GM18858 (cell line): ENCODE measurements around the gene OR8B2.
"Not testable (repeated sequence)": the region's sequence is repeated elsewhere in the genome, so short reads cannot be mapped to it uniquely, and the experiment has no call there.

ENCODE experiments used
- ATAC-seq: cut with Tn5 transposase; IDR thresholded peaks from one replicate; pipeline ENCODE4 v1.9.1; 2021; ENCODE audit not compliant: unreplicated experiment

The OR8B2 gene, protein sequence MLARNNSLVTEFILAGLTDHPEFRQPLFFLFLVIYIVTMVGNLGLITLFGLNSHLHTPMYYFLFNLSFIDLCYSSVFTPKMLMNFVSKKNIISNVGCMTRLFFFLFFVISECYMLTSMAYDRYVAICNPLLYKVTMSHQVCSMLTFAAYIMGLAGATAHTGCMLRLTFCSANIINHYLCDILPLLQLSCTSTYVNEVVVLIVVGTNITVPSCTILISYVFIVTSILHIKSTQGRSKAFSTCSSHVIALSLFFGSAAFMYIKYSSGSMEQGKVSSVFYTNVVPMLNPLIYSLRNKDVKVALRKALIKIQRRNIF

DNA sequence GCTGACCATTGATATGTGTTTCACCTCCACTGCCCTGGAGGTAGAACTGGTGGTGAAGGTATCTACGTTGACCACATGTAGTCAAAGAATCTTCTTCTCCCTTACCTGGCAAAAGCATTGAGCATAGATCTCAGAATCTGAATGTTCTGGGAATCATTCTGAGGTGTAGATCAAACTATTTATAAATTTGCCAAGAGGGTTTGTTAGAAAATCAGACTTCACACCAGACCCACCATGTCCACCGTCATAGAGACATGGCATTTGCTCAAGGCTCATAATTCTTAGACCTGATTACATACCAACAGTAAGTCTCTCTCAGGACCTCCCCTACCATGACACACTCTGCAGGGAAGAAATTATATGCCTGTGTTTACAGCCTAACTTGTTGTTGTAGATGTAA lies at the start of gene OR8B2:
TSS of gene OR8B2 (minus strand) at position 101 of the 400 bp plus-strand sequence. CDS start 1,156 bp downstream, outside the sequence.
- no peak for ATAC-seq

DNA sequence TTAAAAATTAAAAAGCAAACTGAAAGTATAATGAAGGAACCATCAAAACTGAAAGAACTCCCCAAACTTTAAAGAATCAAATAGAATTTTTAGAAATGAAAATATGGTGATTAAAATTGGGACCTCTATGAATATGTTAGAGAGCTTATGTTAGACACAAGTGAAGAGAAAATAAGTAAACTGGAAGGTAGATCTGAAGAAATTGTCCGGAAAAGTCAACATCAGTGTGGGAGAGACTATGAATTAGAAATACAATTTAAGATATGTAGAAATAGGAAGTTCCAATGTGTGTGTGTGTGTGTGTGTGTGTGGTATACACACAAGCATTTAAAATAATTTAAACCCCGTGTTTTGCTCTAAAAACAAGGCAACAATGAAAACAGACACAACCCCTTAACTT lies 45.3 kb upstream of the OR8B2 start:
- no peak for ATAC-seq

DNA sequence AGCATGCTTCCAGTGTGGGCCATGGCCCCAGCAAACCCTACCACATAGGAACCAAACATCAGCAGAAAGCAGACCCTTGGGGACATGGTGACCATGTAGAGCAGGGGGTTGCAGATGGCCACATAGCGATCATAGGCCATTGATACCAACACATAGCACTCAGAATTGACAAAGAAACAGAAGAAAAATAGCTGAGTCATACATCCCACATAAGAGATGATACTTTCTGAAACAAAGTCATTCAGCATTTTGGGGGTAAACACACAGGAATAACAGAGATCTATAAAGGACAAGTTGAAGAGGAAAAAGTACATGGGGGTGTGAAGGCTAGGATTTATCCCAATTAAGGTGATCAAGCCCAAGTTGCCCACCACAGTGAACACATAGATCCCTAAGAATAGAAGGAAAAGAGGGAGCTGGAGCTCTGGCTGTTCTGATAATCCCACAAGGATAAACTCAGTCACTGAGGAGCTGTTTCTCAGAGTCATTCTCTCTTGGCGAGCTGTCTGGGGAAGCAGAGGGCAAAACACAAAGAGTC lies 40.2 kb upstream of the OR8B2 start, which contains the start of gene OR8B4:
TSS of gene OR8B4 (minus strand) at position 488 of the 538 bp plus-strand sequence. CDS start at position 488, 0 bp downstream.
- no peak for ATAC-seq

DNA sequence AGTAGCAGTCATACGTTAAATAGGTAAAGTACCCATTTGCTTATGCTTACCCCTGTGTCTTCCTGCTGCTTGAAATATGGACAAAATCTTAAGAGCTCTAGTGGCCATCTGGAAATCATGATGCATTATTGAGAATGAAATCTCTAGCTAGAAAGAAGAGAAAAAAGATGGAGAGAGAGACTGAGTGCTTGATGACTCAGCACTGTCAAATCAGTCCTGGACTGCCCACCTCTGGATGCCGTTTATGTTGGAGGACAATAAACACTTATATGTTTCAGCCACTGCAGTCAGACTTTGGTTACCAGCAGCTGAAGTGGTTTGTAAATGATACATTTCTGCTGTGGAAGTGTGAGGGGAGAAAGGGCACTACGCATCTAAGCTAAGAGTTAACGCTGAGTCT lies 36.7 kb upstream of the OR8B2 start:
- no peak for ATAC-seq

DNA sequence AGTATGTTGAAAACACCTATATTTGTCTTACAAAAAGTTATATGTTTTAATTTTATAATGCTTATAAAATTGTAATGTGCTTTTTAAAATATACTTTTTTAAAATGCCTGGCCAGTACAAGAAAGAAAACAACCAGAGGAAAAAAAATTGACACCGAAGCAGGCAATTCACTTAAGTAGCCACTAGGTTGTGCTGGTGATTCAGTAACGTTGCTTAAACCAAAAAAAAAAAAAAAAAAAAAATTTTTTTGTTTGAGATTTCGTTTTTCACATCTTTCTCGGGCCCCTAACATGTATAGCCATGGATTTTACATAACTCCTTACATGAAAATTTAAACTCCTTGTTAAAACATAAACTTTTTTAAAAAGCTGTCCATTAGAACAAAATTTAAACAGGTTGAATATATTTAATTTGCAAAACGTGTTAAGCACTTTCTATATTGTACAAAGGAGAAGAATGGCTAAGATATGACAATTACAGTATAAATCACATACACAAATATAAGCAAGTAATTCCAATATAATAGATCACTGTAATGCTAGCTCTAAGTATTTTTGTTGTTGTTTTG lies 31.1 kb upstream of the OR8B2 start:
- ATAC-seq = no peak

DNA sequence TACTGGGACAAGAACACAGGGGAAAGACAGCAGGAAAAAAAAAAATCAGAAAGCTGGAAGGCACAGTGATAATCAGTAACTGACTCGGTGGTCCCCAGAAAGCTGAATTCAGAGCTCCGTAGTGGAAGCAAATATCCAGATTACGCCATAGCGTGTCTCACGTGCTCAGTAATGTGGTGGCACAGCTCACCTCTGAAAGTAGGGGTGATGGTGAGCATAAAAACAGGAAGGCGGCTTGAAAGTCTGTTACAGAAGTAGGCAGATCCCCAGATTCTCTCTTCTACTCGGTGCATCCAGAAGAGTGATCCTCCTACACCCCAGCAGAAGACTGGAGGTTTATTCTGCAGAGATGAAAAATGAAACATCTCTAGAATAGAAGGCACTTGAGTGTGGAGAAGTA lies 25.6 kb upstream of the OR8B2 start:
- ATAC-seq = no peak

DNA sequence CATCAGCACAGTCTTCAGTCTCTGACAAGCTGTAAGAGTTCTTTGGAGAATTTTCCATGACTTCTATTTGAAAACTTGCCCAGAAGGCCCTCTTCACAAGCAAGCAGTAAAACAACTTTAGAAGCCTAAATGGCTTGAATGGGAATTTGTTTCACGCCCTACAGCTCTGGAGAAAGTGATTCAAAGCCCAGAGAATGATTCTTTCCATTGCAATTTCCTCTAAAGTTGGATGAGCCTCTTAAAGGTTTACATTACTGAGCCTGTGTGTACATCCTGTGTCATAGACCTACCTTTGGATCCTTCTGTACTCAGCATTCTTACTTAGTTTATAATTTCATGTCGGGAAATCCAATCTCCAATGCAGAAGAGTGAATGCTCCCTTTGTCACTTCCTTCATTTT lies 21.3 kb upstream of the OR8B2 start:
- ATAC-seq = no peak

DNA sequence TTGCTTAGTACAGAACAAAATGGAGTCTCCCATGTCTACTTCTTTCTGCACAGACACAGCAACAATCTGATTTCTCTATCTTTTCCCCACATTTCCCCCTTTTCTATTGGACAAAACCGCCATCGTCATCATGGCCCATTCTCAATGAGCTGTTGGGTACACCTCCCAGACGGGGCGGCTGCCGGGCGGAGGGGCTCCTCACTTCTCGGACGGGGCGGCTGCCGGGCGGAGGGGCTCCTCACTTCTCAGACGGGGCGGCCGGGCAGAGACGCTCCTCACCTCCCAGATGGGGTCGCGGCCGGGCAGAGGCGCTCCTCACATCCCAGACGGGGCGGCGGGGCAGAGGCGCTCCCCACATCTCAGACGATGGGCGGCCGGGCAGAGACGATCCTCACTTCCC lies 18.9 kb upstream of the OR8B2 start:
- not testable (repeated sequence) for ATAC-seq

DNA sequence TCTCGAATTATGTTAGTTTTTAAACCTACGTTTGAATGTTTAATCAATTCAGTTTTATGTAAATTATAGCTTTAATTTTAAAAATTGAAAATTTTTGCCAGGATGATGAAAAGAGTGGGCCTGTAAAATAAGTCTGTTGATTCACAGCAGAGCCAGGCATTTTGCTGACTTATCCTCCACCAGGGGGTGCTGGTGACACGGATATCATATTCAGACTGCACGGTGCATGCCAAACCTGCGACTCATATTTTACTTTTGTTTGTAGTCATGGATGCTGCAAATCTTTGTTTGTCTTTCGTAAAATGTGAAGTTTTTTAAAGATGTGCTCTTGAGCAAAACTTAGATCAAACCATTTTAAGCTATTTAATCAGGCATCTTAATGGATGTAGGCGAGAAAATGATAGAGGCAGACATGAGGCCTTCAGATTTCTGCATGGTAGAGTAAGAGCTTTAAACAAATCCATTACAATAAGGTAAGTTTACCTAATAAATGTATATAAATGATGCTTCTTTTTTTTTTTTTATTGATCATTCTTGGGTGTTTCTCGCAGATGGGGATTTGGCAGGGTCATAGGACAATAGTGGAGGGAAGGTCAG lies 18.1 kb upstream of the OR8B2 start:
- ATAC-seq = peak; percentile 66

DNA sequence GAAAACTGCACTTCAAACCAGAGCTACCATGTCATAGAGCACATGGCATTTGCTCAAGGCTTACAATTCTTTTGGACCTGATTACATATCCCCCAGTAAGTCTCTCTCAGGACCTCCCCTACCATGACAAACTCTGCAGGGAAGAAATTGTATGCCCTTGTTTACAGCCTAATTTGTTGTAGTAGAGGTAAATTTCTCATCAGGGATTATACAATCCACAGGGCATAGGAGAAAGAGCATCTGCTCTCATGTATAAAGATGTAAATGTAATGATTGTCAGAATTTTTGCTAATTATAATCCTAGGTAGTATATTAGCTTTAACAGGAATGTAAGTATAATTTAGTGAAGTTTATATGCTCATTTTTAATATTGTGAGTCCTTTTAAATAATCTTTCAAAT lies 14.6 kb upstream of the OR8B2 start, which contains the start of gene OR8B3:
TSS of gene OR8B3 (minus strand) at position 101 of the 400 bp plus-strand sequence. CDS start 1,673 bp downstream, outside the sequence.
- ATAC-seq = no peak

DNA sequence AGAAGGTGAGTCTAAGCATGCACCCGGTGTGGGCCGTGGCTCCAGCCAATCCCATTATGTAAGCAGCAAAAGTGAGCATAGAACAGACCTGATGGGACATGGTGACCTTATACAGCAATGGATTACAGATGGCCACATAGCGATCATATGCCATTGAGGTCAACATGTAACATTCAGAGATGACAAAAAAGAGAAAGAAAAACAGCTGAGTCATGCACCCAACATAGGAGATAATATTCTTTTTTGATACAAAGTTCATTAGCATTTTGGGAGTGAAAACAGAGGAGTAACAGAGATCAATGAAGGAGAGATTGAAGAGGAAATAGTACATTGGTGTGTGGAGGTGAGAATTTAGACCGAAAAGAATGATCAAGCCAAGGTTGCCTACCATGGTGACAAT lies 12.5 kb upstream of the OR8B2 start:
- ATAC-seq = not testable (repeated sequence)

DNA sequence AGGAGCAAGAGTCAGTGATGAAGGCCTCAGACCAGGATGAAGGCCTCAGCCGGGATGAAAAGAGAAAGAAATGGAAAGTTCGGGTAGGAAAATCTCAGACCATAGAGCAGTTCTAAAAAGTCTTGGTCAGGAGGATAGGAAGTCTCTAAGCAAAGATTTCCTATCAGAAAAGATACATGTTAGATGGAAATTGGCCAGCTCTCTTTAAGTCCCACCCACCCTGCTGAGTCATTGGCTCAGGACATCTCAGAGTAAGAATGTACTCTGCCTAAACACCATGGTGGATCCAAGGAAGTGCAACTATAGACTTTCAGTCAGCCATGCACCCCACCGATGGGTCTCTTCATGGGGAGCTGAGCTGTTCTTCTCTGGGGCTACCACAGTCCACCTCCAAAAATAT lies 10.1 kb upstream of the OR8B2 start:
- no peak for ATAC-seq

DNA sequence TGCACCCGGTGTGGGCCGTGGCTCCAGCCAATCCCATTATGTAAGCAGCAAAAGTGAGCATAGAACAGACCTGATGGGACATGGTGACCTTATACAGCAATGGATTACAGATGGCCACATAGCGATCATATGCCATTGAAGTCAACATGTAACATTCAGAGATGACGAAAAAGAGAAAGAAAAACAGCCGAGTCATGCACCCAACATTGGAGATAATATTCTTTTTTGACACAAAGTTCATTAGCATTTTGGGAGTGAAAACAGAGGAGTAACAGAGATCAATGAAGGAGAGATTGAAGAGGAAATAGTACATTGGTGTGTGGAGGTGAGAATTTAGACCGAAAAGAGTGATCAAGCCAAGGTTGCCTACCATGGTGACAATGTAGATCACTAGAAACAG lies 1.4 kb downstream of the OR8B2 start:
- ATAC-seq = not testable (repeated sequence)

DNA sequence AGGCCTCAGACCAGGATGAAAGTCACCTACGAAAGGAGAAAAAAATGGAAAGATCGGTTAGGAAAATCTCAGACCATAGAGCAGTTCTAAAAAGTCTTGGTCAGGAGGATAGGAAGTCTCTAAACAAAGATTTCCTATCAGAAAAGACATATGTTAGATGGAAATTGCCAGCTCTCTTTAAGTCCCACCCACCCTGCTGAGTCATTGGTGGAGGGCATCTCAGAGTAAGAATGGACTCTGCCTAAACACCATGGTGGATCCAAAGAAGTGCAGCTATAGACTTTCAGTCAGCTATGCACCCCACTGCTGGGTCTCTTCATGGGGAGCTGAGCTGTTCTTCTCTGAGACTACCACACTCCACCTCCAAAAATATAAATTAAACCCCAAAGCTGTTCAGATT lies 3.7 kb downstream of the OR8B2 start:
- ATAC-seq = no peak

DNA sequence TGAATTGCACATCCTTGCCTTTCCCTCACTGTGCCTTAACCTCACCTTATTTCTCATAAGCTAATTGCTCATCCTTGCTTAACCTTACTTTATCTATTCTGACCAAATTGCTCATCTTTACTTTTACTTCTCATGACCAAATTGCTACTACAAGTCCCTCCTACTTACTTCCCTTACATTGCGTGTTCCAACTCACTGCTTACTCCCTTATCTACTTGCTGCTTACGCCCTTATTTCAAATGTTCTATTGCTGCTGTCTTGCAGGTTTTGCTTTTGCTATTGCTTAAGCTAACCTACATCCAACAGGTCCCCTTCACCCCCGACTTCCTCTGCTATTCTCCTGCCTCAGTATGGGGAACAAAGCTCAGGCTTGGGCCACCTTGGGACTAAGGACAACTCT lies 8.0 kb downstream of the OR8B2 start:
- ATAC-seq = no peak

DNA sequence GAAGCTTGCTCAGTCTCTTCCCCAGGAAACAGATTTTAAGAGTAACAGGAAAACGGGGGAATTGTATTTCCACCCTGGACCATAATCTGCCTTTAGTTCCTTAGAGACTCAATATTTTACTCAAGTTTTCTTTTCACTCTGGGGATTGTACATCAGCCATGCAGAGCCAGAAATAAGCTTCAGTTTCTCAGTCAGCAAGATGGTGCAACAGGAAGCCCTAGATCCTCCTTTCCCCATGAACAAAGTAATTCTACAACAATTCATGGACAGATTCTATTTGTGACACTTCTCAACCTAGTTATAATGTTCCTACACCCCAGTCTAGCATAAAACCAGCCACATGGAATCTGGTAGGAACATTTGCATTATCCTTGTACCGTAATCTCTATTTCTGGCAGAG lies 24.7 kb downstream of the OR8B2 start:
- ATAC-seq = no peak

DNA sequence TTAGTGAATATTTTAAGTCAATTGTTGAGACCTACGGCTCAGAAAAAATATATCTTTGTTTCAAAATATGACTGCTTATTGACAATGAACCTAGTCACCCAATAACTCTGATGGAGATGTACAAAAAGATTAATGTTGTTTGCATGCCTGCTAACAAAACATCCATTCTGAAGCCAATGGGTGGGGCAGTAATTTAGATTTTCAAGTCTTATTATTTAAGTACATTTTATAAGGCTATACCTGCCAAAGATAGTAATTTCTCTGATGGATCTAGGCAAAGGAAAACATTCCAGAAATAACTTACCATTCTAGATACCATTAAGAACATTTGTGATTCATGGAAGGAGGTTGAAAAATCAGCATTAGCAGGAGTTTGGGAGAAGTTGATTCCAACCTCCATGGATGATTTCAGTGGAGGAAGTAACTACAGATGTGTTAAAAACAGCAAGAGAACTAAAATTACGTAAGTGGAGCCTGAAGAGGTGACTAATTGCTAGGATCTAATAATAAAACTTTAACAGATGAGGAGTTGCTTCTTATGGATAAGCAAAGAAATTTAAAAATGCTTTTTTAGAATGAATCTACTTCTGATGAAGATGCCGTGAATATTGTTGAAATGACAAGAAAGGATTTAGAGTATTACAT lies 37.9 kb downstream of the OR8B2 start:
- no peak for ATAC-seq

DNA sequence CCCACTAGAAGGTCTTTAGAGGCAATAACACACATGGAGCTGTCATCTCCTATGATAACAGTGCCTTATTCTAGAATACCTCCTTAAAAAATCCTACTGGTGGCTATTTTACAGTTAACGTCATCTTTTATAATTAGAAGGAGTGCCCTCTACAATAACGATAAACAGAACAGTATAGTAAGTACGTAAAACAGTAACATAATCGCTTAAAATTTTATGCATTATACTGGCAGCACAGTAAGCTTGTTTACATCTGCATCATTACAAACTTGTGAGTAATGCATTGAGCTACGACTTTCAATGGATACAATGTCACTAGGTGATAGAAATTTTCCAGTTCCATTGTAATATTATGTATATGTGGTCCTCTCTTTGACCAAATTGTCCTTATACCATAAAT lies 40.0 kb downstream of the OR8B2 start:
- ATAC-seq = no peak

DNA sequence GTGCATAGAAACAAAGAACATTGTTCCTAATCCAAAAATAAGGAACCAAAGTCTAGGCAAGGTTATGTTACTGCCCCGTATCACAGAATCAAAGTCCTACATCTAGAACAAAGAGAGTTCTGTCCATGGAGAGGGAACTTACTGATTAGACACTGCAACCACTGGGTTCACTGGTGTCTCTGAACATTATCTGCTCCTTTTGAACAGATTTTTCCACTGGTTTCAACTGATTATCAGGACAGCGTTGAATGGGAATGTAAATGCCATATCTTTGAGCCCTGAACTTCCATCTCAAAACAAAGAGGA lies 44.2 kb downstream of the OR8B2 start:
- no peak for ATAC-seq

DNA sequence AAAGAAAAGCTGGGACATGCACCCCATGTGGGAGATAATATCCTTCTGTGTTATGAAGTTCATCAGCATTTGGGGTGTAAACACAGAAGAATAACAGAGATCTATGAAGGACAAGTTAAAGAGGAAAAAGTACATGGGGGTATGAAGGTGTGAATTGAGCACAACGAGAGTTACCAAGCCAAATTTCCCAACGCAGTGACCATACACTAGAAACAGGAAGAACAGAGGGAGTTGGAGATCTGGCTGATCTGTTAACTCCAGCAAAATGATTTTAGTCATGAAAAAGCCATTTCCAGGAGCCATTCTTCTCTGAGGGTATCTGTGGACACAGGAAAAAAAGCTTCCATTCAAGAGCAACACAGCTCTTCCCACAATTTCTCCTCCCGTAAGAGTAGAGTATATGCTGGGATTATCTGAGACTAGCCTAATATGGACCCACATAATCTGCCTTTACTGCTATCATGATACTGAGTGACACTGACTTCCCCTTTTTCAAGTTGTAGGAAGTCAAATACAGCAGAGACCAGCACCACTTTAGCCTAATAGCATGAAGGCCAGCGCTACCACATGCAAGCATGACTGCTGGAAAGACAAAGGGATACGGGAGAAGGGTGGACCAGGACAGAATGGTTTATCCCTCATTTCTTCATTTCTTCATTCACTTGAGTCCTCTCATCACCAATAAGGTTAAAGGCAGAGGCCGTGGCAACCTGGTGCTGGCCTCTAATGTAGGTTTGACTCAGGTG lies 44.7 kb downstream of the OR8B2 start:
- ATAC-seq = no peak
